Putamen (tissue), 1 donor: ENCODE results near the gene USP30.

Experiments used
- DNase-seq: peaks from one replicate; pipeline ENCODE4 v3.0.0-alpha.2; 2016; ENCODE audit warnings: low spot score

USP30 gene

DNA sequence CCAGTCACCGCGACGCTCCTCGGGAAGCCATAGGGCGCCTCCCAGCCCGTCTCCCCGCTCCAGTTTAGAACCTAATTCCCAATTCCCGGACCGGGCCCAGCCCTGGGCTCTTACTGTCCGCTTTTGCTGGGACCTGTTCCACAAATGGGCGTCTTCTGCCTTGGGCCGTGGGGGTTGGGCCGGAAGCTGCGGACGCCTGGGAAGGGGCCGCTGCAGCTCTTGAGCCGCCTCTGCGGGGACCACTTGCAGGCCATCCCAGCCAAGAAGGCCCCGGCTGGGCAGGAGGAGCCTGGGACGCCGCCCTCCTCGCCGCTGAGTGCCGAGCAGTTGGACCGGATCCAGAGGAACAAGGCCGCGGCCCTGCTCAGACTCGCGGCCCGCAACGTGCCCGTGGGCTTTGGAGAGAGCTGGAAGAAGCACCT, 45.8 kb downstream of the USP30 start:
- no peak for DNase-seq

GRCh38 chr12:109098651-109099050, 46.3 kb downstream of the USP30 start:
- DNase-seq: no peak

DNA sequence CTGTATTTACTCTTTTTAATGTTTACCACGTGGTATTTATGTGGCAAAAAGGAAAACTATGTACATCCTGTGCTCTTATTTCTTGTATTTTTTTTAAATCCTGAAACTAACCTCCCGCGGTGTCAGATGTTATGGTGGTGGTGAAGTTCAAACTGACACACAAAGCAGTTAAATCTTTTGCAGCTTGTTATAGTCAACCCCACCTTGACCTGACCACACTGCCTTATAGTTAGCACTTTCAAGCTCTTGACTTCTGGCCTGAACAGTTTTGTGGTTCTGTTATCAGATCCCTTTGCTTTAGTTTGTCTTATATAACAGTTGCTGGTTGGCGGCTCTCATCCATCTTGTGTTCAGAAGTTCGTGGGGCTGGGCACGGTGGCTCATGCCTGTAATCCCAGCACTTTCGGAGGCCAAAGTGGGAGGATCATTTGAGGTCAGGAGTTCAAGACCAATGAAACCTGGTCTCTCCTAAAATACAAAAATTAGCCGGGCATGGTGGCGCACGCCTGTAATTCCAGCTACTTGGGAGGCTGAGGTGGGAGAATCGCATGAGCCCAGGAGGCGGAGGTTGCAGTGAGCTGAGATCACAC, 47.1 kb downstream of the USP30 start:
- no peak for DNase-seq

DNA sequence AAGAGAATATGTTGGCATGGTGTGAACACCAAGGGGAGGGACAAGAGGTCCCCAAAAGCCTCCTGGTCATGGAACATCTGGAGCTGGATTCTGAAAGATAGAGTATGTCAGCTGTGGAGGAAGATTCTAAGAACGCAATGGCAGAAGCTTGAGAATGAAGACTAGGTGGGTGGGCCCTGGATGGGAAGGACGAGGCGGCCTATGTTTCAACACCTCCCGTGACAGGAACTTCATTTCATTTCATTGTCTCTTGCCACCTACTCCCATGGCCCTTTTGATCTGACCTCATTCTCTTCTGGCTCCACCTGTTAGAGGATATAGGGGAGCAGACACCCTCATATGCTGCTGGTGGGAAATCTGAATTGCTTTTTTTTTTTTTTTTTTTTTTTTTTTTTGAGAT, 48.4 kb downstream of the USP30 start:
- no peak for DNase-seq

DNA sequence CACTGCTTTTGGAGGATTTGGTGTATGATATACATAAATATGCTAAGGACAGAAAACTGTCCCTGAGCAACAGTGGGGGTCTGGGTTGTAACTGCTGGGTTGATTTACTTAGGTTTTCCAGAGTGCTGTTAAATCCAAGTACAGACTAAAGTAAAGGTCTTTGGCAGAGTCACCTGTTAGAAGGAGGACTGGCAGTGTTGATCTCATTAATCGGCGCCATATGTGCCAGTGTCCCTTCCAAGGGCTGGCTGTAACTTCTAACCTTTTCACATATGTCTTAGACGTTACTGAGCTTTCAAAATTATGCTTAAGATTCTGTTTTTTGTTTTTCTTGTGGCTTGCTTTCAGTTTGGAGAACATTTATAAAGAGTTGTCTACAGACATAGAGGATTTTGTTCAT, 50.1 kb downstream of the USP30 start:
- DNase-seq: no peak

- DNase-seq: no peak
Measured at GRCh38 chr12:109105176-109105575, 52.8 kb downstream of the USP30 start.

GRCh38 chr12:109109746-109110350, 57.5 kb downstream of the USP30 start:
- peak; percentile 33 for DNase-seq

- DNase-seq: peak; percentile 92
Measured at GRCh38 chr12:109110988-109111495, 58.7 kb downstream of the USP30 start.

DNA sequence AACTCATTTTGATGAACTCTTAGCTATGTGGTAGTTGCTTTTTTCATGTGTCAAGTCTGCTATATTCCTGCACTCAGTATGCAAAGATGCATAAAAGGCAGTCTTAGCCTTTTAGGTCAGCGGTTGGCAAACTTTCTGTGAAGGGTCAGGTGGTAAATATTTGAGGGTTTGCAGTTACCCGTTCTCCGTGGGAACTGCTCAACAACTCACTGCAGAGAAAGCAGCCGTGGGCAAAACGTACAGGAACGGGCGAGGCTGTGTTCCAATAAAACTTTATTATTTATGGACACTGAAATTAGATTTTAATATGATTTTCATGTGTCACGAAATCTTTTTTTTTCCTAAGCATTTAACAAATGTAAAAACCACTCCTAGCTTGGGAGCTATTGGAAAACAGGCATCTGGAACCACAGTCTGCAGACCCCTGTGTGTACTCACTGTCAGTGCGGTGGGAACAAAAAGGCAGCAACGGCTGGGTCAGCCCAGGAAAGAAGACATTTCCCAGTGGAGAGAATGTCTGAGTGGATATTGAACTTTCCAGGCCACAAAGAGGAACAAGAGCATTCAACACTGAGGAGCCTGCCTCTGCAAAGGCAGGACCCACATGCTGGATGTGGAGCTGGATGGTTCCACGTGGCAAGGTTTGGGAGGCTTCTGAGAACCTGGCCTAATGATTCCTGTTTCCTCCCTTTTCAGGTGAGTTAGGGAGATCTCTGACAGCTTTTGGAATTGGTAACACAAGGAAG, 60.5 kb downstream of the USP30 start:
- no peak for DNase-seq

DNA sequence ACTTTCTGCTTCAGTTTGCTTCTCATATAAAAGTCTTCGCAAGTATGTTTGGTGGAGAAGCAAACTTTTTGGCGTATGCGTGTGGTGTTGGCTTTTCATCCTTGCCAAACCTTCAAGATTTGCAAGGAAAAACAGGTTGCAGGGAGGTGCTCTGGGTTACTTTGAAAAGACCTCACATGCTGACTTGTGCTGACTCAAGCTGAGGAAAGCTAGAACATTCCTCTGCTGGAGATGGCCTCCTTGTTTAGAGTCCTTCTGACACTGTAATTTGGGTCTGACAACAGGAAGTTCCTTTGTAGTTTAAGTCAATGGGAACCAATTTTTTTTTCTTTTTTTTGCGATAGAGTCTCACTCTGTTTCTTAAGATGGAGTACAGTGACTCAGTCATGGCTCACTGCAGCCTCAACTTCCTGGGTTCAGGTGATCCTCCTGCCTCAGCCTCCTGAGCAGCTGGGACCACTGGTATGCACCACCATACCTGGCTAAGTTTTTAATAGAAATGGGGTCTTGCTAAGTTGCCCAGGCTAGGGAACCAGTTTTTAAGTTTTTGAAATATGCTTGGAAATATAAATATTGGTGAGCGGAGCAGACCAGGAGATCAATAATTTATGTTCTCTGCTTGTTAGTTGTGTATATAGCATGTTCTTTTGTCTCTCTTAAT, 61.4 kb downstream of the USP30 start:
- no peak for DNase-seq

GRCh38 chr12:109114644-109115043, 62.3 kb downstream of the USP30 start:
- DNase-seq: no peak

DNA sequence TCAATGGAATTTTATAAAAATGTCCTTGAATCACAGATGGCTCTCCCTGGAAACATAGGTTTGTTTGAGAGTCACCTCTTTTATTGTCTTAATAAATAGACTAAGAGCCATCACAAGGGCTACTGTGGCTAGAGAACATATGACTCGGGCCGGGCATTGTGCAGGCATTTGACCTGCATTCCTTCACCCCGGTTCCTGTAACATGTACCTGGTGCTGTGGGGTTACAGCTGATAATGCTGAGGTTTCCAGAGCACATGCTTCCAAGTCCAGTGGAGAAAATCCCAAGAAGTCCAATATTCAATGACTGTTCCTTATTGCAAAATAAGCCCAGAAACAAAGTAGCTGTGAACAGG, 63.0 kb downstream of the USP30 start:
- no peak for DNase-seq

GRCh38 chr12:109115758-109116610, 63.6 kb downstream of the USP30 start, which contains the start of gene ACACB:
TSS of gene ACACB (plus strand) at chr12:109116587. CDS start at chr12:109139406, 22,819 bp downstream.
- peak; percentile 83 for DNase-seq

DNA sequence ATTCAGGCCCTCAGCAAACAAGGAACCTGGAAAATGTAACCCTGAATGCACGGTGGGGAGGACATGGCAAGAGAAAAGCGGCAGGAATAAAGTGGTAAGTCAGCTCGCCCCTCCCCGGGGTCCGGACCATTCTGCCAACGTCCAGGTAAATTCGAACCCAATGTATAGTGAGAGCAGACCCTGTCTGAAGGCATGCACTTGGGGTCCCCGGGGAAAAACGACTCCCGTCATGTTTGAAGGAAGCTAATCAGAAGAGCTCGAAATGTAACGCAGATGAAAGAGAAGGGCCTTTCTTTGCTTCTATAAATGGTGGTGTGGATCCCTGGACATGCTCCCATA, 64.2 kb downstream of the USP30 start:
- DNase-seq: no peak

GRCh38 chr12:109120095-109120494, 67.7 kb downstream of the USP30 start:
- no peak for DNase-seq

DNA sequence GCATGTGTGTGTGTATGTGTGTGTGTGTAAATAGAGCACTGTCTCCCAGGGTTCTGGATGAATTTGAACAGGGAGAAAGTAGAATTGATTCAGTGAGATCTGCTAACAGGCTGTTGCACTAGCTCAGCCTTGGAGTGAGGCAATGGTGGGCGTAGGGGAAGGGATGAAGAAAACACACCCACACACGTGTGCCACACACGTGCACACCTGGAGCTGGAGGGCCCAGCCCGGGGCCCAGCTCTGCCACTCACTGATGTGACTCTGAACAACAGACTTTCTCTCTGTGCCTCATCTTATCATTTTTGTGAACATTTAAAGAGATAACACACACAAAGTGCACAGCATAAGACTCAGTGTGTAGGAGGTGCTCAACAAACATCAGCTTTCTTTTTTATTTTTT, 68.2 kb downstream of the USP30 start:
- no peak for DNase-seq

- no peak for DNase-seq
Measured at GRCh38 chr12:109121346-109121880, 69.0 kb downstream of the USP30 start.

DNA sequence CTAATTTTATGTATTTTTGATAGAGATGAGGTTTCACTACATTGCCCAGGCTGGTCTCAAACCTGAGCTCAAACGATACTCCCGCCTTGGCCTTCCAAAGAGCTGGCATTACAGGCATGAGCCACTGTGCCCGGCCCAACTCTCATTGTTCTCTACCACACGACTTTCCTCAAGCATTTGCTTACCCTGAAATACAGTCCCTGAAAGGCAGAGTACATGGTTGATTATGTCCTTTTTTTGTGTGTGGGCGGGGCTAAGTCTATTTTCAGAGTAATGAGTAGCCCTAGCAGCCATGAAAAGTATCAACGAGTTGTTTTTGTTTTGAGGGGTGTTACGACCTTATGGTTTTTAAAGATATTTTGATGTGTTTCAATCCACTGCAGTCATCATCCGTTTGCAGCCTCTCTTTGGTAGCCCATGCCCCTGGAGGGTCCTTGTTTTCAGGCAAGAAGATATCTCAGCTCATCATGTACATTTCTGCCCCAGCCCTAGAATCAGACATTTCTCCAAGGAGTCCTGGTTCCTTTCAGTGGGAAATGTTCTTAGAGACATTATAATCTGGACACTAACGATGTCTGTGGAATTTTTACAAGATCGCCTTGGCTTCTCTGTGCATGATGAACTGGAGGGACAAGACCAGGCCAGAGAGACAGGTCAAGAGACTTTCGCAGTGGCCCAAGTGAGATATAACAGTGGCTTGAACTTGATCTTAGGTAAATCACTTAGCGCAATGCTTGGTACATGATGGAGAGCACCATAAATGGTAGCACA, 72.7 kb downstream of the USP30 start:
- no peak for DNase-seq

- no peak for DNase-seq
Measured at GRCh38 chr12:109125791-109126190, 73.4 kb downstream of the USP30 start.

DNA sequence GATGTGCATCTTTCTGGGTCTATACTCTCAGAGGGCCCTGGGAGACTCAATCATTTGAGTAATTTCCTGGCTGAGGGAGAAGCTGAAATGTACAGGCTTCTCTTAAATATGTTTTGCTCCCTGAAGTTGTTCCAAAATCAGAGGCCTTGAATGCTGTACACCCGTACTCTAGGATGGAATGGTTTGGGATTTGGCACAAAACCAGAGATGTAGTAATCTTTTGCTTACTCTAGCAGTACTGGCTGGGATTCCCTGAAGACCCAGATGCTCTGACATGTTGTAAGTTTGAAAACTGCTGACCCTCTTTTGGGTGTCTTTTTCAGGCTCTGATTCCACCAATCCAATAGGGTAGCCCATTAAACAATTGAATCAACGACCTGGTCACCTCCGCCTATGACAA, 74.4 kb downstream of the USP30 start:
- DNase-seq: no peak
